Measurements from ENCODE around the gene EME2.

GRCh38 chr16:1724491-1724890, 48.1 kb upstream of the EME2 start:
- no peak for TF ChIP-seq CTCF (IDR thresholded peaks at IDR 0.05)
- TF ChIP-seq POLR2A (IDR thresholded peaks at IDR 0.05) = no peak

All from thyroid gland (tissue), 4 donors.